MCF 10A (cell line): ENCODE data around the gene COL4A1. TPM values are rescaled to one million over a fixed set of nuclear protein-coding genes. Genes with fewer than 3 reads are reported as not detected.

Experiments used
- BruUV-seq: library from RNA; stranded (reverse); fragments of 400-500 nt; replicated peaks from 2 replicates; lab custom pipeline; 2021; lab: Mats Ljungman, UMichigan
- CTCF ChIA-PET: fragments of 300-600 bp; sonication (Branson Sonifier 250); formaldehyde crosslinking; extraction: SDS; loops from one replicate; lab custom pipeline; 2021; ENCODE audit warnings: antibody characterized with exemption, inconsistent platforms; lab: Yijun Ruan, JAX
- POLR2A ChIA-PET: fragments of 300-600, 350-650 bp; sonication (Branson Sonifier 250); formaldehyde crosslinking; extraction: SDS; loops from one replicate; lab custom pipeline; 2020; ENCODE audit warnings: antibody characterized with exemption, inconsistent platforms; lab: Yijun Ruan, JAX
- DNase-seq: peaks from one replicate; pipeline ENCODE4 v3.0.0-alpha.2; 2018; ENCODE audit not compliant: unreplicated experiment
- H3K27ac Mint-ChIP-seq: one replicate; pipeline ENCODE4 v1.8.0; 2022; ENCODE audit warnings: mild to moderate bottlenecking, low read depth, mixed read lengths; ENCODE audit not compliant: unreplicated experiment
- H3K27me3 Mint-ChIP-seq: one replicate; pipeline ENCODE4 v1.8.0; 2022; ENCODE audit warnings: mixed read lengths; ENCODE audit not compliant: insufficient read depth, unreplicated experiment
- H3K36me3 Mint-ChIP-seq: one replicate; pipeline ENCODE4 v1.8.0; 2022; ENCODE audit warnings: mild to moderate bottlenecking, moderate library complexity, mixed read lengths; ENCODE audit not compliant: insufficient read depth, unreplicated experiment
- H3K4me1 Mint-ChIP-seq: one replicate; pipeline ENCODE4 v1.8.0; 2022; ENCODE audit warnings: mixed read lengths; ENCODE audit not compliant: insufficient read depth, unreplicated experiment
- H3K4me3 Mint-ChIP-seq: one replicate; pipeline ENCODE4 v1.8.0; 2022; ENCODE audit warnings: mild to moderate bottlenecking, moderate library complexity, mixed read lengths; ENCODE audit not compliant: unreplicated experiment
- H3K9me3 Mint-ChIP-seq: one replicate; pipeline ENCODE4 v1.8.0; 2022; ENCODE audit warnings: mixed read lengths; ENCODE audit not compliant: unreplicated experiment
- CTCF ChIP-seq: fragments of 200-600 bp; IDR thresholded peaks from one replicate; pipeline ENCODE4 v1.8.0; 2022; ENCODE audit warnings: antibody characterized with exemption, mild to moderate bottlenecking; ENCODE audit not compliant: unreplicated experiment
- intact Hi-C: fragments of 100-400 bp; cut with micrococcal nuclease; formaldehyde crosslinking; loops from 2 replicates; pipeline ENCODE4 v1.14.1; 2022
- total RNA-seq: library from RNA; stranded (reverse); gene quantifications from 2 replicates; pipeline ENCODE4 v1.2.3, GENCODE V29; 2022

Gene COL4A1
- total RNA-seq, 1 experiment from 2014 or later: 42.1 TPM

DNA sequence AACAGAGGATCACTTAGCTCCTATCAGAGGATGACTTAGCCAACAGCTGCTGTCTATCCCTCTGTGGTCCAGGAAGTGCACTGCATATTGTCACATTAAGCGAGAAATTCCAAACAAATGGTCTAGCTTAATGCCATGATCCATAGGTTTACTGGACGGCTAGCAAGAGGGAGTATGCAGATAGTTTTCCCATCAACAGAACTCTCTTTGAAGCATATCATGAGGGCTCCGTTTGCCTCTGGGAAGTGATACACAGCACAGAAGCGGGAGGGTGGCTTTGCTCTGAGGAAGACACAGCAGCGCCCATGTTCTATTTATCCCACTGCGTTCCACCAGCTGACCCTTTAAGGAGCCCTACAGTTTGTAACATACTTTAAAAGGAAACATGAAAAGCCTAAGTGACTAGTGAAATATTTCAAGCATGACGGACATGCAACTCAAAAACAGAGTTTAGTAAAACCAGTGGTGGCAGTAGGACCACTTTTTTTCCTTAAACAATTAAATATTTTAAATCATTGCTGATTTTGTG, 52.7 kb downstream of the COL4A1 start:
- intact Hi-C loops: no loop called here
- no TSS peak for BruUV-seq
- peaks cover 6% of the 10 kb centered on the region for H3K36me3 Mint-ChIP-seq
- no peak for TF ChIP-seq CTCF
- ChIA-PET CTCF (interaction anchor here (0.7 kb wide), 1 partner anchor 15 kb away, joined by 3 read pairs; no protein-coding TSS in a partner anchor), POLR2A (interaction anchor here (0.6 kb wide), 2 partner anchors 54 to 133 kb away, joined by 3 read pairs; no protein-coding TSS in a partner anchor)
- DNase-seq: no peak
- H3K27ac Mint-ChIP-seq: no peak overlapping the region
- H3K27me3 Mint-ChIP-seq: no peaks in the 10 kb centered on the region
- no peak overlapping the region for H3K4me3 Mint-ChIP-seq
- H3K4me1 Mint-ChIP-seq: peaks cover 30% of the 10 kb centered on the region
- H3K9me3 Mint-ChIP-seq: no peaks in the 10 kb centered on the region

- no peaks in the 10 kb centered on the region for H3K27me3 Mint-ChIP-seq
- no peak overlapping the region for H3K4me3 Mint-ChIP-seq
- intact Hi-C loops: no loop called here
- ChIA-PET POLR2A (interaction anchor here (1.1 kb wide), 1 partner anchor 11 kb away, joined by 3 read pairs; no protein-coding TSS in a partner anchor), CTCF (interaction anchor here (0.6 kb wide), 1 partner anchor 56 kb away, joined by 3 read pairs; the partner anchor contains the start of genes COL4A1 and COL4A2)
- peak overlapping the region; percentile 86 for H3K27ac Mint-ChIP-seq
- H3K36me3 Mint-ChIP-seq: peaks cover 6% of the 10 kb centered on the region
- no peak for TF ChIP-seq CTCF
- peak; percentile 36 for DNase-seq
- no TSS peak for BruUV-seq
- peaks cover 24% of the 10 kb centered on the region for H3K4me1 Mint-ChIP-seq
- no peaks in the 10 kb centered on the region for H3K9me3 Mint-ChIP-seq
Measured at GRCh38 chr13:110251193-110251819, 55.7 kb downstream of the COL4A1 start.

GRCh38 chr13:110250258-110250891, 56.6 kb downstream of the COL4A1 start:
- ChIA-PET POLR2A (interaction anchor here (1.1 kb wide), 1 partner anchor 12 kb away, joined by 3 read pairs; no protein-coding TSS in a partner anchor), CTCF (no interaction called here)
- Mint-ChIP-seq H3K9me3 (no peaks in the 10 kb centered on the region), H3K4me1 (peaks cover 19% of the 10 kb centered on the region), H3K4me3 (no peak overlapping the region), H3K36me3 (peaks cover 6% of the 10 kb centered on the region), H3K27me3 (no peaks in the 10 kb centered on the region), H3K27ac (peak overlapping the region; percentile 86)
- intact Hi-C loops: no loop called here
- peak; percentile 77 for DNase-seq
- no TSS peak for BruUV-seq
- TF ChIP-seq CTCF: no peak

- Mint-ChIP-seq H3K4me1 (peaks cover 19% of the 10 kb centered on the region), H3K27me3 (no peaks in the 10 kb centered on the region), H3K9me3 (no peaks in the 10 kb centered on the region), H3K36me3 (peaks cover 6% of the 10 kb centered on the region), H3K27ac (peak overlapping the region; percentile 86), H3K4me3 (no peak overlapping the region)
- no TSS peak for BruUV-seq
- no peak for TF ChIP-seq CTCF
- CTCF ChIA-PET: interaction anchor here (0.7 to 2.9 kb wide), 3 partner anchors 11 to 58 kb away, joined by 3 to 13 read pairs (median 3); partner anchors contain the start of genes COL4A1 and COL4A2
- intact Hi-C loops: no loop called here
- POLR2A ChIA-PET: interaction anchor here (0.6 to 0.7 kb wide), 2 partner anchors 60 to 460 kb away, joined by 3 to 4 read pairs; no protein-coding TSS in a partner anchor
- DNase-seq: no peak
Measured at GRCh38 chr13:110249326-110249725, 57.6 kb downstream of the COL4A1 start.
